Tibial nerve (tissue), 4 donors: ENCODE results near the gene PANK3.

Experiments used
- EP300 ChIP-seq, 2 donors: sonication (generic); formaldehyde crosslinking; IDR thresholded peaks; one replicate each; pipeline ENCODE4 v1.6.1; 2017; ENCODE audit warnings: antibody characterized with exemption in 2 of 2, mild to moderate bottlenecking in 1 of 2
- POLR2A ChIP-seq, 2 donors: fragments of 450-650 bp; IDR thresholded peaks; one replicate each; pipeline ENCODE4 v1.6.1; 2017; ENCODE audit warnings: antibody characterized with exemption in 2 of 2, mild to moderate bottlenecking in 2 of 2, moderate library complexity in 2 of 2
- TF ChIP-seq, protein P1 (sequence below), 5 experiments: fragments of 200-600 bp in 3 of 5; fragments of 450-650 bp in 2 of 5; sonication (generic) in 3 of 5; IDR thresholded peaks; one replicate each; pipeline ENCODE4 v1.5.1; 2016 to 2019; ENCODE audit warnings: antibody characterized with exemption in 5 of 5, mild to moderate bottlenecking in 3 of 5, moderate library complexity in 2 of 5

DNA sequence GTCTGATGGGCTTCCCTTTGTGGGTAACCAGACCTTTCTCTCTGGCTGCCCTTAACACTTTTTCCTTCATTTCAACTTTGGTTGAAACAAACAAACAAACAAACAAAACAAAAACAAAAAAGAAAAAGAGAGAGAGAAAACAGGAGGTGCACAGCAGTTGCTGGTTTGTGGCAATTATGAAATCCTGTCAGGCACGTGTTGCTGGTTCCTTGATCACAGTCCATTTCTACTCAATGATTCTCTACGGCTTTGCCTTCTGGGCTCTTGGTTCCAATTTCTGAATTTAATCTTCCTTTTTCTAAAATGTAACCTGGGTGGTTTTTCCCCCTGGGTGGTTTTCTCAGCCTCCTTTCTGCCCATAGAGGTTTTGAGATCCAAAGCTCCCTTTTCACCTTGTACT is 17.8 kb upstream of the PANK3 start:
- TF ChIP-seq, protein P1, sequence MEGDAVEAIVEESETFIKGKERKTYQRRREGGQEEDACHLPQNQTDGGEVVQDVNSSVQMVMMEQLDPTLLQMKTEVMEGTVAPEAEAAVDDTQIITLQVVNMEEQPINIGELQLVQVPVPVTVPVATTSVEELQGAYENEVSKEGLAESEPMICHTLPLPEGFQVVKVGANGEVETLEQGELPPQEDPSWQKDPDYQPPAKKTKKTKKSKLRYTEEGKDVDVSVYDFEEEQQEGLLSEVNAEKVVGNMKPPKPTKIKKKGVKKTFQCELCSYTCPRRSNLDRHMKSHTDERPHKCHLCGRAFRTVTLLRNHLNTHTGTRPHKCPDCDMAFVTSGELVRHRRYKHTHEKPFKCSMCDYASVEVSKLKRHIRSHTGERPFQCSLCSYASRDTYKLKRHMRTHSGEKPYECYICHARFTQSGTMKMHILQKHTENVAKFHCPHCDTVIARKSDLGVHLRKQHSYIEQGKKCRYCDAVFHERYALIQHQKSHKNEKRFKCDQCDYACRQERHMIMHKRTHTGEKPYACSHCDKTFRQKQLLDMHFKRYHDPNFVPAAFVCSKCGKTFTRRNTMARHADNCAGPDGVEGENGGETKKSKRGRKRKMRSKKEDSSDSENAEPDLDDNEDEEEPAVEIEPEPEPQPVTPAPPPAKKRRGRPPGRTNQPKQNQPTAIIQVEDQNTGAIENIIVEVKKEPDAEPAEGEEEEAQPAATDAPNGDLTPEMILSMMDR (IDR thresholded peaks at IDR 0.05), result no peak
- TF ChIP-seq POLR2A (IDR thresholded peaks at IDR 0.05), result no peak
- TF ChIP-seq EP300 (IDR thresholded peaks at IDR 0.05), result no peak
